Psoas muscle (tissue), 8 donors: Measurements from ENCODE around the gene STARD9. TPM values are rescaled to one million over a fixed set of nuclear protein-coding genes. Genes with fewer than 3 reads are reported as not detected.

Experiments
- ATAC-seq, 4 donors: fragments of 200-7000 bp; cut with Tn5 transposase; one replicate each; pipeline ENCODE4 v1.9.1; 2020; ENCODE audit warnings: moderate library complexity in 3 of 4, mild to moderate bottlenecking in 2 of 4
- DNase-seq, 2 donors: peaks; one replicate each; pipeline ENCODE4 v3.0.0-alpha.2; 2020
- H3K27ac ChIP-seq: fragments of 200-600 bp; one replicate; pipeline ENCODE4 v1.8.0; 2022
- H3K27me3 ChIP-seq, 3 donors: fragments of 200-600 bp in 1 of 3; one replicate each; pipeline versions ENCODE4 v1.6.1 to v1.8.0; 2013 to 2022; ENCODE audit warnings: low read length in 2 of 3, mild to moderate bottlenecking in 2 of 3, moderate library complexity in 1 of 3; ENCODE audit not compliant: insufficient read depth in 3 of 3
- H3K36me3 ChIP-seq, 2 donors: fragments of 200-600 bp in 1 of 2; one replicate each; pipeline versions ENCODE4 v1.6.1 to v1.8.0; 2013 to 2022; ENCODE audit warnings: low read depth in 1 of 2, mild to moderate bottlenecking in 1 of 2, moderate library complexity in 1 of 2; ENCODE audit not compliant: insufficient read depth in 1 of 2
- H3K4me1 ChIP-seq: fragments of 200-600 bp; one replicate; pipeline ENCODE4 v1.8.0; 2022
- H3K4me3 ChIP-seq: fragments of 200-600 bp; one replicate; pipeline ENCODE4 v1.8.0; 2022; ENCODE audit warnings: mild to moderate bottlenecking
- H3K9me3 ChIP-seq: fragments of 200-600 bp; one replicate; pipeline ENCODE4 v1.8.0; 2022
- WGBS, 3 donors: extraction: QIAGEN DNeasy Blood & Tissue Kit; methylation state at CpG; one replicate each; pipeline versions ENCODE4 v1.1.6 to v1.1.7; 2013; 5-methylcytosine and 5-hydroxymethylcytosine counted together
- intact Hi-C, 2 donors: fragments of 100-400 bp; cut with DNase I; formaldehyde crosslinking; loops; one replicate each; pipeline versions ENCODE4 v1.11.0 to v1.14.2; 2022
- polyA plus RNA-seq, 3 donors: library from polyadenylated mRNA; stranded (reverse); fragments of 200-250 nt; gene quantifications; one replicate each; pipeline ENCODE4 v1.2.3, GENCODE V29; 2013
- total RNA-seq, 4 donors: library from RNA; stranded (reverse); fragmentation: NEBNext Ultra II Directional in 2 of 4; extraction: Animal tissue kit (Norgen Biotek cat#: 25700) in 2 of 4; gene quantifications; one replicate each; pipeline versions ENCODE4 v1.2.1 to v1.2.4, GENCODE V29; 2021 to 2023
- TF ChIP-seq, protein P1 (sequence below): fragments of 200-600 bp; IDR thresholded peaks from one replicate; pipeline ENCODE4 v1.8.0; 2022; ENCODE audit warnings: antibody characterized with exemption
- donor health status: healthy with polysubstance abuse.
- donor health status: DM: no; HTN: no; CAD: no; lungs with moderate emphysema.
- donor health status: Bipolar disorder and iron deficiency.
- donor health status: healthy.
- donor health status: DM: yes; HTN: yes; CAD: no.
- donor health status: DM: no; HTN: no; CAD: no.
- donor health status: DM: no; HTN: no; CAD: no.
- donor health status: DM: yes; HTN: yes; CAD: no.

STARD9 gene
- total and polyA plus RNA-seq, 7 donors = 0.65 to 4.1 (median 1.7) TPM

DNA sequence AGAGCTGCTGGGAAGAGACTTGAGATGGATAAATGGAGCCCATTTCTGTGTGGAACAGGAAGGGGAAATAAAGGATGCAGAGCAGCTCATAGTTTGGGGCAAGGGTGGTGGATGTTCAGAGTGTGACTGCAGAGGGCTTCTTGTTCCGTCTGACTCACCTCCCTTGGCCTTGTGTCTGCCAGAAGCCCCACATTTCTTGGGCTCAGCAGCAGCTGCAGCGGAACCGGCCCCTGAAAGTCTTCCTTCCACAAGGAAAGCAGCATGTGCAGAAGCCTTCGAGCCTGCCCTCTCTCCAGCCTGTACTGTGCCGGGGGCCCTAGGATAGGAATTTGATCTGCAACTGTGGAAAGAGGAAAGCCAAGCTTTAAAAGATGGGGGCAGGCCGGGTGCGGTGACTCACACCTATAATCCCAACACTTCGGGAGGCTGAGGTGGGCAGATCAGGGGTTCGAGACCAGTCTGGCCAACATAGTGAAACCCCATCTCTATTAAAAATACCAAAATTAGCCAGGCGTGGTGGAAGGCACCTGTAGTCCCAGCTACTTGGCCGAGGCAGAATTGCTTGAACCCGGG, 150.0 kb downstream of the STARD9 start:
- Histone ChIP-seq H3K9me3 (no peaks in the 10 kb centered on the region), H3K4me3 (no peak overlapping the region), H3K27ac (no peak overlapping the region), H3K36me3 (peaks cover 0 to 100% of the 10 kb centered on the region in 2 donors), H3K27me3 (no peaks in the 10 kb centered on the region), H3K4me1 (no peaks in the 10 kb centered on the region)
- TF ChIP-seq, protein P1, sequence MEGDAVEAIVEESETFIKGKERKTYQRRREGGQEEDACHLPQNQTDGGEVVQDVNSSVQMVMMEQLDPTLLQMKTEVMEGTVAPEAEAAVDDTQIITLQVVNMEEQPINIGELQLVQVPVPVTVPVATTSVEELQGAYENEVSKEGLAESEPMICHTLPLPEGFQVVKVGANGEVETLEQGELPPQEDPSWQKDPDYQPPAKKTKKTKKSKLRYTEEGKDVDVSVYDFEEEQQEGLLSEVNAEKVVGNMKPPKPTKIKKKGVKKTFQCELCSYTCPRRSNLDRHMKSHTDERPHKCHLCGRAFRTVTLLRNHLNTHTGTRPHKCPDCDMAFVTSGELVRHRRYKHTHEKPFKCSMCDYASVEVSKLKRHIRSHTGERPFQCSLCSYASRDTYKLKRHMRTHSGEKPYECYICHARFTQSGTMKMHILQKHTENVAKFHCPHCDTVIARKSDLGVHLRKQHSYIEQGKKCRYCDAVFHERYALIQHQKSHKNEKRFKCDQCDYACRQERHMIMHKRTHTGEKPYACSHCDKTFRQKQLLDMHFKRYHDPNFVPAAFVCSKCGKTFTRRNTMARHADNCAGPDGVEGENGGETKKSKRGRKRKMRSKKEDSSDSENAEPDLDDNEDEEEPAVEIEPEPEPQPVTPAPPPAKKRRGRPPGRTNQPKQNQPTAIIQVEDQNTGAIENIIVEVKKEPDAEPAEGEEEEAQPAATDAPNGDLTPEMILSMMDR = no peak
- WGBS, 3 donors = 80 to 82% (median 81%) methylated on average over 12 of the region's 12 CpGs
- DNase-seq = no peak
- ATAC-seq = no peak
- intact Hi-C loops = no loop called here

DNA sequence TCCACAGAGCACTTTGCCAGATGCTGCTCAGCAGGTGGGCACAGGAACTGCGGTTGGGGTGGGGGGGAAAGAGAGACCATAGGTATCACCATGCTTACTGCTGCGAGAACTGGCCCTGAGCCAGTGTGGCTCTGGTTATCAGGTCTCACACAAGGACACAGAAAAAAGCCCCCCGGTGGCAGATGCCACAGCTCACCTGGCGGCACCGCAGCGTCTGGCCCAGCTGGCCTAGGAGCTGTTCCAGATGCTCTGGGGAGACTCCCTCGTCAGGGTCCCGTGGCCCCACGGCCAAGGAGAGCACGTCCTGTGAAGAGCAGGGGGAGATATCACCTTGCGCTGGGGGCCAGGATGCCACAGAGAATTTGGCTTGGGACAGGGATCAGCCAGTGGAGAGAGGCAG, 150.7 kb downstream of the STARD9 start:
- H3K36me3 ChIP-seq = peaks cover 0 to 100% of the 10 kb centered on the region in 2 donors
- H3K4me3 ChIP-seq = no peak overlapping the region
- WGBS, 3 donors = 78 to 85% (median 81%) methylated on average over 11 of the region's 11 CpGs
- no peaks in the 10 kb centered on the region for H3K27me3 ChIP-seq
- TF ChIP-seq, protein P1 = no peak
- DNase-seq = no peak
- no peak overlapping the region for H3K27ac ChIP-seq
- intact Hi-C loops = no loop called here
- H3K9me3 ChIP-seq = no peaks in the 10 kb centered on the region
- H3K4me1 ChIP-seq = no peaks in the 10 kb centered on the region
- no peak for ATAC-seq

DNA sequence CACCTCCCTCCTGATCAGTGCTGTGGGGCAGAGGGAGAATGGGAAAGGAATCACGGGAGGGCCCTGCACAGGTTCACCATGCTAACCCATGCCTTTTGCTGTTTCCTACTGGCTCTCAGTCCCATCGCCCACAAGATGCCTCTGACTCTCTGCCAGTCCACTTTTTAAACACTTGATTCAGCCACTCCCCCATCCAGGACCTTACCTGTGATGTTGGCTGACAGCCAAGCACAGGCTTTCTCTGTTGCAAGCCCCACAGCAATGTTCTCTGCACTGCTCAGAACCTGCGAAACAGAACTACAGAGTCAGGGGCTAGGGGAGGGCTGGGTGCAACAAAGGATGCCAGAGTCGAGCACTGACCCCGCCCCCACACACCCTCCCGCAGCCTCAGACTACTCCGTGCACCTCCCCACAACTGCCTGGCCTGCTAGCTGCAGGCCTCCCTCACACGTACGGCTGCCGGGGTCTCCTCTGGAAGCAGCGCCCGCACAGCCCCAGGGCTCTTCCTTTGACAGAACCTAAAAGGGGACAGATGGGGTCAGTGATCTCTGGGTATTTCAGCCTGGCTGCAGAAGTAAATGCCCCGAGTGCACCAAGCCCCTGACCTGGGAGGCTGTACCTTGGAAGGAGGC, 152.5 kb downstream of the STARD9 start:
- 73 to 80% (median 79%) methylated on average over 13 of the region's 13 CpGs for WGBS, 3 donors
- Histone ChIP-seq H3K4me1 (no peaks in the 10 kb centered on the region), H3K9me3 (no peaks in the 10 kb centered on the region), H3K27ac (no peak overlapping the region), H3K27me3 (no peaks in the 10 kb centered on the region), H3K4me3 (no peak overlapping the region), H3K36me3 (peaks cover 3 to 100% of the 10 kb centered on the region in 2 donors)
- intact Hi-C loops = no loop called here
- ATAC-seq (no peak), DNase-seq (no peak)
- TF ChIP-seq, protein P1 = no peak

DNA sequence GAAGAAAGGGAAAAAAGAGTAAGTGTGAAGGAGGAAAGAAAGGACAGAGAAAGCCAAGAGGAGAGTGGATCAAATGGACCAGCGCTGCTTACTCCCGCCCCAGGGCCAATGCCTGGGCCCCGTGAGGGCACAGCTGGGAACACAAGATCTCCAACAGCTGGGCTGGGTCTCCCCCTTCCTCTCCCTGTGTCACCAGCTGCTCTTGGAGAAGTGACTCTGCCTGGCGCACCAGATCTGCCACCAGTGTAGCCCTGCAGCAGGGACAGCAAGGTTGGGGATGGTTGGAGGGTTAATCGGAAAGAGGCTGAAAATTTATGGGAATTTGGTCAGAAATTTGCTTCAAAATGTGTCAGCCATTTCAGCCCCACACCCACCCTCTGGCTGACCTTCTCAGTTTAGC, 153.2 kb downstream of the STARD9 start:
- peak in 1 of 4 donors; percentile 29 for ATAC-seq

More for the DNA sequence above, 153.2 kb downstream of the STARD9 start:
- H3K27me3 ChIP-seq = no peaks in the 10 kb centered on the region
- H3K9me3 ChIP-seq = no peaks in the 10 kb centered on the region
- 54 to 67% (median 63%) methylated on average over 5 of the region's 5 CpGs for WGBS, 3 donors
- no peaks in the 10 kb centered on the region for H3K4me1 ChIP-seq
- no peak for DNase-seq
- no peak overlapping the region for H3K4me3 ChIP-seq
- peaks cover 3 to 100% of the 10 kb centered on the region in 2 donors for H3K36me3 ChIP-seq
- H3K27ac ChIP-seq = no peak overlapping the region
- TF ChIP-seq, protein P1 = no peak
- intact Hi-C loops = no loop called here
